ENCODE results near the gene ELF2. TPM values are rescaled to one million over a fixed set of nuclear protein-coding genes. Genes with fewer than 3 reads are reported as not detected.
A peak's percentile ranks its signal among the peaks of the same experiment; 100 is the strongest.

The ELF2 gene
- total and polyA plus RNA-seq, 2 donors from 2014 or later = 12.8 to 58.5 TPM

DNA sequence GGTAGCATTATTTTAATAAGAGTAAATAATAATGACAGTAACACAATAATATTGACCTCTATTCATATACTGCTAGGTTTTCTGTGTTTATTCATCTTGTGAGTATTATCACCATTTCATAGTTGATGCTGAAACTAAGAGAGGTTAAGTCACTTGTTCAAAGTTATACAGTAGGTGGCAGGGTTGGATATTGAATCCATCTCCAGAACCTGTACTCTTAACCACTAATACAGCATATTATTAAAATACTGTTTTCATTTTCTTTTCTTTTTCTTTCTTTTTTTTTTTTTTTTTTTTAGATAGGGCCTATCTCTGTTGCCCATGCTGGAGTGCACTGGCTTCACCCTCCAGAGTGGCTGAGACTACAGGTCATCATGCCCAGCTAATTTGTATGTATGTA, 7.1 kb upstream of the ELF2 start:
- no peak overlapping the region for H3K9ac ChIP-seq (ENCODE audit: low read length in 3 of 3)
- no peak overlapping the region for H3K4me3 ChIP-seq (ENCODE audit: low read length in 3 of 3)
- intact Hi-C loops (cut with DNase I) = no loop called here
- TF ChIP-seq, protein P1, sequence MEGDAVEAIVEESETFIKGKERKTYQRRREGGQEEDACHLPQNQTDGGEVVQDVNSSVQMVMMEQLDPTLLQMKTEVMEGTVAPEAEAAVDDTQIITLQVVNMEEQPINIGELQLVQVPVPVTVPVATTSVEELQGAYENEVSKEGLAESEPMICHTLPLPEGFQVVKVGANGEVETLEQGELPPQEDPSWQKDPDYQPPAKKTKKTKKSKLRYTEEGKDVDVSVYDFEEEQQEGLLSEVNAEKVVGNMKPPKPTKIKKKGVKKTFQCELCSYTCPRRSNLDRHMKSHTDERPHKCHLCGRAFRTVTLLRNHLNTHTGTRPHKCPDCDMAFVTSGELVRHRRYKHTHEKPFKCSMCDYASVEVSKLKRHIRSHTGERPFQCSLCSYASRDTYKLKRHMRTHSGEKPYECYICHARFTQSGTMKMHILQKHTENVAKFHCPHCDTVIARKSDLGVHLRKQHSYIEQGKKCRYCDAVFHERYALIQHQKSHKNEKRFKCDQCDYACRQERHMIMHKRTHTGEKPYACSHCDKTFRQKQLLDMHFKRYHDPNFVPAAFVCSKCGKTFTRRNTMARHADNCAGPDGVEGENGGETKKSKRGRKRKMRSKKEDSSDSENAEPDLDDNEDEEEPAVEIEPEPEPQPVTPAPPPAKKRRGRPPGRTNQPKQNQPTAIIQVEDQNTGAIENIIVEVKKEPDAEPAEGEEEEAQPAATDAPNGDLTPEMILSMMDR (IDR thresholded peaks at IDR 0.05; ENCODE audit: borderline replicate concordance, extremely low read depth, insufficient read depth) = peak; percentile 16
- H3K9me3 ChIP-seq (ENCODE audit: control insufficient read depth in 2 of 3, insufficient read depth in 1 of 3, low read length in 3 of 3) = no peaks in the 10 kb centered on the region
- DNase-seq (no peak), FAIRE-seq (peak; percentile 56)
- no peaks in the 10 kb centered on the region for H3K36me3 ChIP-seq (ENCODE audit: control insufficient read depth in 2 of 3, insufficient read depth in 3 of 3, low read length in 3 of 3)
- no peaks in the 10 kb centered on the region for H3K27me3 ChIP-seq (ENCODE audit: control insufficient read depth, insufficient read depth, low read length)
- no peaks in the 10 kb centered on the region for H3K4me1 ChIP-seq (ENCODE audit: control insufficient read depth in 2 of 3, insufficient read depth in 2 of 3, low read depth in 1 of 3, low read length in 3 of 3)
- no peak overlapping the region for H3K27ac ChIP-seq (ENCODE audit: low read depth in 2 of 2, low read length in 2 of 2)

DNA sequence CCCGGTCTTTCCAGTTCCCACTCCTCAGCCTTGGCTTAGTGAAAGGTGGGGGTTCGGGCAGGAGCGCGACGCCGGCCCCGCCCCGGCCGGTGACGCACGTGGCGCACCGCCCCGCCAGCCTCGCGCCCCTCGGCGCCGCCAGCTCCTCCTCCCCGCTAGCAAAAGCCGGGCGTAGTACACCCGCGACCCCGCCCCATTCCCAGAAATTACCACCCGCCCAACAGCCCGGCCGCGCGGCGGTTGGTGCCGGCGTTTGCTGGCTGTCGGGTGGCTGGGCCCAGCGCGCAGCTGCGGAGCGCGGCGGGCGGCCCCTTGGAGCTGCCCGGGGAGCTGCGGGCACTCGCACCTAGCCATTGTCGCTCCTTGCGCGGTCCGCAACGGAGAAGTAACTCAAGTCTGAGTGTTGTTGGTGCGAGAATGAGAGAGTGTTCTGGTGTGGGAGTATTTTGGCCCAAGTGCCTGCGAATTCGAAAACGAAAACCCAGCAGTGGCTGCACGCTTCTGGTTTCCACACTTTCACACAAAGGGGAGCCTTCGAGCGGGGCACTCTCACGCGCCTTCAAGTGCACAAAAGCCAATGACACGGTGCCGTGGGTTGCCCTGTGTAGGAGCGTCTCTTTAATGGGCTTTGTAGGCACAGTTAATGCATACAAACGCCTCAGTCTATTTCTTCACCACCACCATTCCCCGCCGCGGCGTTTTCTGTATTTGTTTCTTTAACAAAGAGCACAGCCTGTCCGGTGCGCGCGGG, 1.0 kb upstream of the ELF2 start:
- FAIRE-seq = no peak
- H3K27ac ChIP-seq (ENCODE audit: low read depth in 2 of 2, low read length in 2 of 2) = peak overlapping the region; percentile 99 to 100
- H3K36me3 ChIP-seq (ENCODE audit: control insufficient read depth in 2 of 3, insufficient read depth in 3 of 3, low read length in 3 of 3) = no peaks in the 10 kb centered on the region
- TF ChIP-seq, protein P1 (IDR thresholded peaks at IDR 0.05; ENCODE audit: borderline replicate concordance, extremely low read depth, insufficient read depth) = no peak
- H3K9me3 ChIP-seq (ENCODE audit: control insufficient read depth in 2 of 3, insufficient read depth in 1 of 3, low read length in 3 of 3) = no peaks in the 10 kb centered on the region
- intact Hi-C loops (cut with DNase I) = no loop called here
- H3K4me3 ChIP-seq (ENCODE audit: low read length in 3 of 3) = peak overlapping the region; percentile 80 to 96 (median 93)
- H3K4me1 ChIP-seq (ENCODE audit: control insufficient read depth in 2 of 3, insufficient read depth in 2 of 3, low read depth in 1 of 3, low read length in 3 of 3) = peaks cover 0 to 2% (median 0%) of the 10 kb centered on the region in 3 donors
- DNase-seq = peak; percentile 97 to 99 (median 98)
- H3K27me3 ChIP-seq (ENCODE audit: control insufficient read depth, insufficient read depth, low read length) = no peaks in the 10 kb centered on the region
- peak overlapping the region; percentile 83 to 95 (median 94) for H3K9ac ChIP-seq (ENCODE audit: low read length in 3 of 3)

DNA sequence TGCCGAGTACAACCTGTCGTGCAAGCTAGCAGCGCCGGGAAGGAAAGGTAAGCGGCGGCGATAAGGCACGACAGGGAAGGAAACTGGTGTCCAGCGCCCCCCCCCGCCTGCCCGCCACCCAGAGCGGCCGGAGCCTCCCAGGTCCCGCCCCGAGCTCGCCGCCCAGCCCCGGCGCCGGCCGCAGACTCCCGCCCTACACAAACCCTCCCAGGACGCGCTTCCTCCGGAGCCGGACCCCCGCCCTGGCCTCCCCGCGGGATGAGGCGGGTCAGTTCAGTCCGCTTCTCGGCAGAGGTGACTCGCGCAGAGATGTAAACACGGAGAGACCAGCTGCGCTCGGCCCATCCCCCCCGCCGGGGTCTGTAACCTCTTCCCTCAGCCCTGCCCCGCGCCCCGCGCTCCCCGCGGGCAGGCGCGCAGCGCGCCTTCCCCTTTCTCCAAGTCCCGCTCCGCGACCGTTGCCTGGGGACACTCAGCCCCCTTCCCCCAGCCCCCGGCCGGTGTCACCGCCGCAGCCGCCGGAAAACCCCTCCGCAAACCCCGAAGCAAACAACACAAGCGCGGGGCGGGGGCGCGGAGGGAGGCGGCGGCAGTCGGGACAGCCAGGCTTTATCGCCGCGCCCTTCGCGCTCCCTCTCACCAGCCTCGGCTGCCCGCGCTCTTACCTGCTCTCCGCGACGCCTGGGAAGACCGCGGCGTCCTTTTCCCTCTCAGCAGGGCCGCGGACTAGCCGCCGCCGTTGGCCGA, 543 bp downstream of the ELF2 start:
- peak overlapping the region; percentile 99 for H3K27ac ChIP-seq (ENCODE audit: low read depth in 2 of 2, low read length in 2 of 2)
- intact Hi-C loops (cut with DNase I) = no loop called here
- FAIRE-seq = no peak
- H3K4me3 ChIP-seq (ENCODE audit: low read length in 3 of 3) = peak overlapping the region; percentile 55 to 97 (median 94)
- peak; percentile 85 to 96 (median 91) for DNase-seq
- TF ChIP-seq, protein P1 (IDR thresholded peaks at IDR 0.05; ENCODE audit: borderline replicate concordance, extremely low read depth, insufficient read depth) = no peak
- H3K9ac ChIP-seq (ENCODE audit: low read length in 3 of 3) = peak overlapping the region; percentile 20 to 96 (median 35)
- H3K4me1 ChIP-seq (ENCODE audit: control insufficient read depth in 2 of 3, insufficient read depth in 2 of 3, low read depth in 1 of 3, low read length in 3 of 3) = peaks cover 0 to 2% (median 0%) of the 10 kb centered on the region in 3 donors
- no peaks in the 10 kb centered on the region for H3K27me3 ChIP-seq (ENCODE audit: control insufficient read depth, insufficient read depth, low read length)
- H3K9me3 ChIP-seq (ENCODE audit: control insufficient read depth in 2 of 3, insufficient read depth in 1 of 3, low read length in 3 of 3) = no peaks in the 10 kb centered on the region
- no peaks in the 10 kb centered on the region for H3K36me3 ChIP-seq (ENCODE audit: control insufficient read depth in 2 of 3, insufficient read depth in 3 of 3, low read length in 3 of 3)
